ENCODE data around the gene TCAP. TPM values are rescaled to one million over a fixed set of nuclear protein-coding genes. Genes with fewer than 3 reads are reported as not detected.

TCAP gene
- total RNA-seq, 2 experiments from 2014 or later, result 1.3 to 1.8 TPM

DNA sequence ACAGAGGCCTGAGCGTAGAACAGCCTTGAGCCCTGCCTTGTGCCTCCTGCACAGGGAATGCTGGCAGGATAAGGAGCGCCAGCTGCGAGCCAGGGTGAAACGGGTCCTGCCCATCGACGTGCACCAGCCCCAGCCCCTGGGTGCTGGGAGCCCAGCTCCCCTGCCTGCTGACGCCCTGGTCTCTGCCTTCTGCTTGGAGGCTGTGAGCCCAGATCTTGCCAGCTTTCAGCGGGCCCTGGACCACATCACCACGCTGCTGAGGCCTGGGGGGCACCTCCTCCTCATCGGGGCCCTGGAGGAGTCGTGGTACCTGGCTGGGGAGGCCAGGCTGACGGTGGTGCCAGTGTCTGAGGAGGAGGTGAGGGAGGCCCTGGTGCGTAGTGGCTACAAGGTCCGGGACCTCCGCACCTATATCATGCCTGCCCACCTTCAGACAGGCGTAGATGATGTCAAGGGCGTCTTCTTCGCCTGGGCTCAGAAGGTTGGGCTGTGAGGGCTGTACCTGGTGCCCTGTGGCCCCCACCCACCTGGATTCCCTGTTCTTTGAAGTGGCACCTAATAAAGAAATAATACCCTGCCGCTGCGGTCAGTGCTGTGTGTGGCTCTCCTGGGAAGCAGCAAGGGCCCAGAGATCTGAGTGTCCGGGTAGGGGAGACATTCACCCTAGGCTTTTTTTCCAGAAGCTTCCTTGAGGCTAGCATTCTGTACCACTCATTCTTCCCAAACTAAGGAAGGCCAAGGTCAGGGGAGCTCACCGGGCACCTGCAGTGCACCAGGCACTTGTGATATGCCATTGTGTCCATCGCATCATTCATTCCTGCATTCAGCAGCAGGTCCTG lies 5.0 kb downstream of the TCAP start:
- DNase-seq, result no peak
- Mint-ChIP-seq H3K27me3 (ENCODE audit: low read depth) (peaks cover 29% of the 10 kb centered on the region), H3K27ac (no peak overlapping the region), H3K4me3 (no peak overlapping the region), H3K4me1 (ENCODE audit: low read depth) (peaks cover 11% of the 10 kb centered on the region), H3K9me3 (ENCODE audit: insufficient read depth) (no peaks in the 10 kb centered on the region), H3K36me3 (ENCODE audit: low read depth) (no peaks in the 10 kb centered on the region)
- ChIA-PET CTCF (interaction anchor here (1.1 to 13.7 kb wide), 11 partner anchors 10 to 62 kb away, joined by 3 to 195 read pairs (median 9); partner anchors contain the start of genes PGAP3 and STARD3), POLR2A (interaction anchor here (0.7 to 3.3 kb wide), 5 partner anchors 10 to 85 kb away, joined by 3 to 12 read pairs (median 5); partner anchors contain the start of gene PGAP3)
- ATAC-seq, result no peak

DNA sequence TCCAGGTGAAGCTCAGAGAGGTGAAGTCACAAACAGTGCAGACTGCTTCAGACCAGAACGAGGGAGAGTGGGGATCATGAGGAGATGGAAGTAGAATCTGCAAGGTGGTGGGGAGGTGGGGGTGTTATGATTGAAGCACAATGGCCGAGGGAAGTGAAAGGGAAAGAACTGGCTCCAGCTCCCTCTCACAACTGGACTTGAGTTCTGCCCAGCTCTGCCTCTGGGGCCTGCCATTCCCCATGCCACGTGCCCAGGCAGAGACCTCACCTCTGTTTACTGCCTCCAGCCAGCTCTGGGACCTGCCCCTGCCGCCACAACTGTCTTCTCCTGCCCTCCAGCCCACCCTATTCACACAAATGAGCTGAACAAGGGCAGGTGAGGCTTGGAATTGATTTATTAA lies 5.6 kb downstream of the TCAP start:
- H3K27me3 Mint-ChIP-seq (ENCODE audit: low read depth), result peaks cover 29% of the 10 kb centered on the region
- POLR2A ChIA-PET, result interaction anchor here (0.7 to 3.3 kb wide), 4 partner anchors 9 to 84 kb away, joined by 3 to 12 read pairs (median 6); partner anchors contain the start of gene PGAP3
- no peak for DNase-seq
- H3K9me3 Mint-ChIP-seq (ENCODE audit: insufficient read depth), result no peaks in the 10 kb centered on the region
- H3K36me3 Mint-ChIP-seq (ENCODE audit: low read depth), result no peaks in the 10 kb centered on the region
- no peak overlapping the region for H3K4me3 Mint-ChIP-seq
- peaks cover 18% of the 10 kb centered on the region for H3K4me1 Mint-ChIP-seq (ENCODE audit: low read depth)
- no peak for ATAC-seq
- CTCF ChIA-PET, result interaction anchor here (0.7 to 13.7 kb wide), 10 partner anchors 9 to 62 kb away, joined by 3 to 195 read pairs (median 4); no protein-coding TSS in a partner anchor
- no peak overlapping the region for H3K27ac Mint-ChIP-seq

- peaks cover 20% of the 10 kb centered on the region for H3K27me3 Mint-ChIP-seq (ENCODE audit: low read depth)
Observed at GRCh38 chr17:39671651-39672521, 6.7 kb downstream of the TCAP start.

DNA sequence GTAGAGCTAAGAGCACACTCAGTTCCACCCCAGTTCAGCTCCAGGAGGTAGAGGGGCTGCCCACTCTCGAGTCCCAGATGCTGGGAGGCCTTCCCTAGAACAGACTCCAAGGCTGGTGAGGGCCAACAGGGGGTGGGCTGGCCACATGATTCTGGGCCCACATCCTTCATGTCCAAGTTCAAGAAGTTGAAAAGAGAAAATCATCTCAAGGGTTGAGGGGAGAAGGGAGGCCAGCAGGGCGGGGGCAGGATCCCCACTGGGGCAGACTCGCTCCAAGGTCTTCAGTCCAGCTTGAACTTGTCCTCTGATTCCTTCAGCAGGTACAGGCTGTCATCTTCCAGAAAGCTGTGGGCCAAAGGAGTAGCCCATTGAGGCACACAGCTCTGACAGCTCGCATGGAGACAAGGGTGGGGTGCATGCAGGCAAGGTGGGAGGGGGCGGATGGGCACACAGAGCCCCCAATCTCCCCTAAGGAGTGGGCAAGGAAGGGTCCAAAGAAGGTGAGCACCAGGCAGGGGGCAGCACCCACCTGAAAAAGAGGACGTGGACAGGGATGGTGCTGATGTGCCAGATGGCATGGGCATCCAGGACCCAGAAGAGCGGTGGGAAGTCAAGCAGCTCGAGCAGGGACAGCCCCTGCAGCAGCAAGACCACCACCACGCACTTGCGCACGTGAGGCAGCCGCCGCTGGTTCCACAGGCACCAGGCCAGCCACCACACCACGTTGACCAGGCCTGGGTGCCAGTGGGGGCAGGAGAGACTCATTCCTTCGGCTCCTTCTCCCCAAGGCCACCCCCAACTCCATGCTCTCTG lies 7.6 kb downstream of the TCAP start:
- ChIA-PET POLR2A (interaction anchor here (3.3 kb wide), 1 partner anchor 16 kb away, joined by 12 read pairs; the partner anchor contains the start of gene PGAP3), CTCF (interaction anchor here (0.8 to 13.7 kb wide), 7 partner anchors 11 to 308 kb away, joined by 3 to 195 read pairs (median 6); partner anchors contain the start of gene PSMD3)

More at GRCh38 chr17:39671651-39672521, 6.7 kb downstream of the TCAP start:
- Mint-ChIP-seq H3K27ac (peak overlapping the region; percentile 40), H3K4me3 (no peak overlapping the region), H3K4me1 (ENCODE audit: low read depth) (peaks cover 29% of the 10 kb centered on the region), H3K36me3 (ENCODE audit: low read depth) (no peaks in the 10 kb centered on the region), H3K9me3 (ENCODE audit: insufficient read depth) (no peaks in the 10 kb centered on the region)
- DNase-seq, result no peak
- ChIA-PET CTCF (interaction anchor here (0.7 to 13.7 kb wide), 10 partner anchors 11 to 309 kb away, joined by 3 to 195 read pairs (median 4); partner anchors contain the start of gene PSMD3), POLR2A (interaction anchor here (0.6 to 3.3 kb wide), 6 partner anchors 8 to 1354 kb away, joined by 3 to 12 read pairs (median 4); partner anchors contain the start of genes CDK12 and PGAP3)
- no peak for ATAC-seq

GRCh38 chr17:39673335-39674081 lies 8.4 kb downstream of the TCAP start:
- Mint-ChIP-seq H3K4me1 (ENCODE audit: low read depth) (peaks cover 40% of the 10 kb centered on the region), H3K9me3 (ENCODE audit: insufficient read depth) (no peaks in the 10 kb centered on the region), H3K27ac (no peak overlapping the region), H3K4me3 (no peak overlapping the region), H3K27me3 (ENCODE audit: low read depth) (peaks cover 16% of the 10 kb centered on the region), H3K36me3 (ENCODE audit: low read depth) (peaks cover 1% of the 10 kb centered on the region)
- ChIA-PET POLR2A (interaction anchor here (3.3 kb wide), 1 partner anchor 15 kb away, joined by 12 read pairs; the partner anchor contains the start of gene PGAP3), CTCF (interaction anchor here (2.0 to 13.7 kb wide), 3 partner anchors 20 to 307 kb away, joined by 4 to 195 read pairs (median 22); partner anchors contain the start of gene PSMD3)
- ATAC-seq (no peak), DNase-seq (no peak)

More for the DNA sequence above, 7.6 kb downstream of the TCAP start:
- H3K27ac Mint-ChIP-seq, result no peak overlapping the region
- no peaks in the 10 kb centered on the region for H3K9me3 Mint-ChIP-seq (ENCODE audit: insufficient read depth)
- no peak overlapping the region for H3K4me3 Mint-ChIP-seq
- DNase-seq (no peak), ATAC-seq (no peak)
- H3K4me1 Mint-ChIP-seq (ENCODE audit: low read depth), result peaks cover 35% of the 10 kb centered on the region
- H3K27me3 Mint-ChIP-seq (ENCODE audit: low read depth), result peaks cover 18% of the 10 kb centered on the region
- no peaks in the 10 kb centered on the region for H3K36me3 Mint-ChIP-seq (ENCODE audit: low read depth)

DNA sequence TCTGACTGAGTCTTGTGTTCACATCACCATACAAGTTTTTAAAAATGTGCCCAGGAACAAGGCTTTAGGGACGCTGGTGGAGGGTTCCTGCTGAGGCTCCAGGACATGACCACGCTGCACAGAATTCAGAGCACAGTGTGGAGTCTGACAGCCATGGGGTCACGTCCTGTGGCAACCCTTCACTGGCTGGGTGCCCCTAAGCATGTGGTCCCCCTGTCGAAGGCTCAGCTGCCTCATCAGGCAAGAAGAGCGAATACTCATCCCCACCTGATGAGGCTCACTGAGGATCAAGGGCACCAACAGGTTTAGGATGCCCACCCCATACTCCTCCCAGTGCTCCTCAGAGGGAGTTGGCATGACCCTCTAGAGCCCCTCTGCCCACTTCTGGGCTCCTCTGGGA lies 9.0 kb downstream of the TCAP start:
- ATAC-seq, result no peak
- H3K9me3 Mint-ChIP-seq (ENCODE audit: insufficient read depth), result no peaks in the 10 kb centered on the region
- no peak overlapping the region for H3K4me3 Mint-ChIP-seq
- no peak for DNase-seq
- CTCF ChIA-PET, result interaction anchor here (3.3 to 13.7 kb wide), 2 partner anchors 20 to 52 kb away, joined by 18 to 195 read pairs; no protein-coding TSS in a partner anchor
- POLR2A ChIA-PET, result interaction anchor here (0.8 kb wide), 1 partner anchor 8 kb away, joined by 3 read pairs; no protein-coding TSS in a partner anchor
- H3K27ac Mint-ChIP-seq, result no peak overlapping the region
- peaks cover 3% of the 10 kb centered on the region for H3K36me3 Mint-ChIP-seq (ENCODE audit: low read depth)
- H3K27me3 Mint-ChIP-seq (ENCODE audit: low read depth), result peaks cover 13% of the 10 kb centered on the region
- peaks cover 44% of the 10 kb centered on the region for H3K4me1 Mint-ChIP-seq (ENCODE audit: low read depth)

DNA sequence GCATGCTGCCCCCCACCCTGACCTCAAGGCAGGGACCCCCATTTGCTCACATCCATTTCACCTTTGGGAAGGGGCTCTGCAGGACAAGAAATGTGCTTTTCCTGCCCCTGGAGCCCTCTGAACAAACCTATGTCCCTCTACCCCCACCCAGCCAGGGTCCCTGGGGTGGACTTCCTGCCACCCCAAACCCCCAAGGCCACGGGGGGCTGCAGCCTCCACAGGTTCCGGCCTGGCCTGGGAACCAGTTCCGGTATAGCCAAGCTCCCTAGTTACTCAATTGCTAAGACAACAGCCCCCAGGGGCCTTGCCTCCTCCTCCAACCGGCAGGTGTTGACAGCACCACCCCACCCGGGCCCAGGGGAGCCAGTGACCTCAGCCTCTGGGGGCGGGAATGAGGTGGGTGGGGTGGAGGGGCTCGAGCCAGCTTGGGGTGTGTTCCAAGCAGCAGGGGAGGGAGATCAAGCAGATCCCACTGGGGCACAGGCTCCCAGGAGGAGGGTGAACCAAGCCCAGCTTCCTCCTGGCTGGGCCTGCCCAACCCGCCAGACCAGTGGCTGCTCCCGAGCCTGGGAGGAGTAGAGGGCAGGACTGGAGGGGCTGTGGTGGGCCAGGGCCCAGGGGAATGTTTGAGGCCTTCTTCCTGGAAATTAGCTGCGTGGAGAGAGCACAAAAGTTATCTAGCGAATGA lies 9.7 kb downstream of the TCAP start:
- H3K36me3 Mint-ChIP-seq (ENCODE audit: low read depth), result peaks cover 5% of the 10 kb centered on the region
- POLR2A ChIA-PET, result interaction anchor here (0.8 to 1.8 kb wide), 4 partner anchors 8 to 214 kb away, joined by 3 to 6 read pairs (median 4); partner anchors contain the start of gene CDK12
- H3K4me3 Mint-ChIP-seq, result no peak overlapping the region
- H3K9me3 Mint-ChIP-seq (ENCODE audit: insufficient read depth), result no peaks in the 10 kb centered on the region
- H3K27ac Mint-ChIP-seq, result peak overlapping the region; percentile 87
- peaks cover 51% of the 10 kb centered on the region for H3K4me1 Mint-ChIP-seq (ENCODE audit: low read depth)
- H3K27me3 Mint-ChIP-seq (ENCODE audit: low read depth), result peaks cover 8% of the 10 kb centered on the region
- ATAC-seq, result no peak
- DNase-seq, result no peak
- CTCF ChIA-PET, result interaction anchor here (1.9 to 13.7 kb wide), 5 partner anchors 21 to 79 kb away, joined by 8 to 195 read pairs (median 13); partner anchors contain the start of gene MIEN1

GRCh38 chr17:39675390-39676082 lies 10.4 kb downstream of the TCAP start:
- peaks cover 8% of the 10 kb centered on the region for H3K36me3 Mint-ChIP-seq (ENCODE audit: low read depth)
- no peak overlapping the region for H3K4me3 Mint-ChIP-seq
- ATAC-seq (no peak), DNase-seq (no peak)
- peak overlapping the region; percentile 87 for H3K27ac Mint-ChIP-seq
- peaks cover 58% of the 10 kb centered on the region for H3K4me1 Mint-ChIP-seq (ENCODE audit: low read depth)
- CTCF ChIA-PET, result interaction anchor here (1.2 to 13.7 kb wide), 6 partner anchors 12 to 78 kb away, joined by 4 to 195 read pairs (median 10); partner anchors contain the start of genes MIEN1 and PGAP3
- POLR2A ChIA-PET, result interaction anchor here (1.0 to 4.9 kb wide), 4 partner anchors 8 to 214 kb away, joined by 4 to 32 read pairs (median 6); partner anchors contain the start of genes CDK12 and PGAP3
- peaks cover 6% of the 10 kb centered on the region for H3K27me3 Mint-ChIP-seq (ENCODE audit: low read depth)
- no peaks in the 10 kb centered on the region for H3K9me3 Mint-ChIP-seq (ENCODE audit: insufficient read depth)

Measured in activated CD8-positive, alpha-beta T cell treated with anti-CD3 and anti-CD28 coated beads, Interleukin-2, amount 10 ng/mL, durations not matched to agents 7 days and 5 days (primary cell).